Esophagus squamous epithelium (tissue), 5 donors: ENCODE measurements around the gene SLC51B. TPM values are rescaled to one million over a fixed set of nuclear protein-coding genes. Genes with fewer than 3 reads are reported as not detected.

Source experiments
- DNase-seq: peaks from one replicate; lab custom pipeline; 2025; lab: John Stamatoyannopoulos, UW
- H3K27ac ChIP-seq, 4 donors: fragments of 200-600 bp; sonication (generic); one replicate each; pipeline ENCODE4 v1.5.1; 2016 to 2019; ENCODE audit warnings: mild to moderate bottlenecking in 1 of 4
- H3K27me3 ChIP-seq, 4 donors: fragments of 200-600 bp; sonication (generic); 1 replicate in 3 of 4; 2 replicates in 1 of 4; pipeline versions ENCODE4 v1.5.1 to v1.6.0; 2017 to 2021; ENCODE audit warnings: antibody characterized with exemption in 1 of 4
- H3K36me3 ChIP-seq, 3 donors: fragments of 200-600 bp; sonication (generic); one replicate each; pipeline ENCODE4 v1.5.1; 2016 to 2019
- H3K4me1 ChIP-seq, 3 donors: fragments of 200-600 bp; sonication (generic); one replicate each; pipeline ENCODE4 v1.5.1; 2017 to 2019
- H3K4me3 ChIP-seq, 4 donors: fragments of 200-600 bp; sonication (generic); 1 replicate in 3 of 4; 2 replicates in 1 of 4; pipeline ENCODE4 v1.5.1; 2016 to 2019; ENCODE audit warnings: mild to moderate bottlenecking in 2 of 4, moderate library complexity in 1 of 4
- H3K9me3 ChIP-seq, 3 donors: fragments of 200-600 bp; sonication (generic); one replicate each; pipeline ENCODE4 v1.5.1; 2016 to 2019
- POLR2A ChIP-seq, 4 donors: fragments of 450-650 bp; IDR thresholded peaks; one replicate each; pipeline ENCODE4 v1.6.1; 2017; ENCODE audit warnings: antibody characterized with exemption in 4 of 4, mild to moderate bottlenecking in 4 of 4, moderate library complexity in 3 of 4
- WGBS, 2 donors: methylation state at CpG; one replicate each; pipeline ENCODE4 v1.1.5; 2018; 5-methylcytosine and 5-hydroxymethylcytosine counted together
- intact Hi-C: fragments of 100-400 bp; cut with DNase I; formaldehyde crosslinking; loops from one replicate; pipeline ENCODE4 v1.15.0; 2022
- total RNA-seq, 4 donors: library from RNA; depleted of rRNA; stranded (reverse); fragments of >200 nt; gene quantifications; one replicate each; pipeline ENCODE4 v1.1.0, GENCODE V29; 2016
- TF ChIP-seq, protein P1 (sequence below), 6 experiments: fragments of 450-650 bp in 4 of 6; fragments of 200-600 bp in 2 of 6; sonication (generic) in 2 of 6; IDR thresholded peaks; one replicate each; pipeline ENCODE4 v1.5.1; 2016 to 2019; ENCODE audit warnings: antibody characterized with exemption in 6 of 6, mild to moderate bottlenecking in 4 of 6, moderate library complexity in 4 of 6
- donor health status: DM: yes; HTN: yes; CAD: no.

The SLC51B gene
- total RNA-seq, 4 donors from 2014 or later, result not detected

DNA sequence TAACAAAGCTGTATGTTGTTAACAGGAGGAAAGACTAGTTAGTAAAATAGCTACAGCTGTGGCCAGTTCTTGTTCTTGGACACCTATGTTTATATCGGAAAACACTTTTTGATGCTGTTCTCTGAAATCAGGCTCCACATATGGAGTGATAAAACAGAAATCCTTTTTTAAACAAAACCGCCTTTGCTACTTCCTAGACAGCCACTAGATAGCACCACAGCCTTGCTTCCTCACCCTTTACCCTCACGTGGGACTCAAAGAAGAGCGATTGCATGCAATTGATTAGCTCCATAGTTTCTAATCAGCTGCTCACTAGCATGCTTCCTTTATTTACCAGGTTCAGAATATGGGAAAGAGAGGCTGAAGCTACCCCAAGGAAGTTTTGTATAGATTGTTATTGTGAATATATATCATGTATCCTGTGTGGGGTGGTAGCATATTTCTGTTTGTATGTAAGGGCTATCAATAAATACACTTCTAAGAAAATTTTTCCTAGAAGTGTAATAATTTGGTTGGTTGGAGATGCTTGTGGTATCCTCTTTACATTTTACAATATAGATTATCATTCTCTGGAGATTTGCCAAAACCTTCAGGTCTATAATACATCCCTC lies 11.4 kb upstream of the SLC51B start:
- H3K4me1 ChIP-seq, result peaks cover 2 to 22% (median 5%) of the 10 kb centered on the region in 3 donors
- no peak for TF ChIP-seq POLR2A (IDR thresholded peaks at IDR 0.05)
- TF ChIP-seq, protein P1, sequence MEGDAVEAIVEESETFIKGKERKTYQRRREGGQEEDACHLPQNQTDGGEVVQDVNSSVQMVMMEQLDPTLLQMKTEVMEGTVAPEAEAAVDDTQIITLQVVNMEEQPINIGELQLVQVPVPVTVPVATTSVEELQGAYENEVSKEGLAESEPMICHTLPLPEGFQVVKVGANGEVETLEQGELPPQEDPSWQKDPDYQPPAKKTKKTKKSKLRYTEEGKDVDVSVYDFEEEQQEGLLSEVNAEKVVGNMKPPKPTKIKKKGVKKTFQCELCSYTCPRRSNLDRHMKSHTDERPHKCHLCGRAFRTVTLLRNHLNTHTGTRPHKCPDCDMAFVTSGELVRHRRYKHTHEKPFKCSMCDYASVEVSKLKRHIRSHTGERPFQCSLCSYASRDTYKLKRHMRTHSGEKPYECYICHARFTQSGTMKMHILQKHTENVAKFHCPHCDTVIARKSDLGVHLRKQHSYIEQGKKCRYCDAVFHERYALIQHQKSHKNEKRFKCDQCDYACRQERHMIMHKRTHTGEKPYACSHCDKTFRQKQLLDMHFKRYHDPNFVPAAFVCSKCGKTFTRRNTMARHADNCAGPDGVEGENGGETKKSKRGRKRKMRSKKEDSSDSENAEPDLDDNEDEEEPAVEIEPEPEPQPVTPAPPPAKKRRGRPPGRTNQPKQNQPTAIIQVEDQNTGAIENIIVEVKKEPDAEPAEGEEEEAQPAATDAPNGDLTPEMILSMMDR (IDR thresholded peaks at IDR 0.05), result peak in 5 of 6 experiments; percentile 26 to 61 (median 48)
- DNase-seq, result no peak
- H3K27me3 ChIP-seq, result no peaks in the 10 kb centered on the region
- no peaks in the 10 kb centered on the region for H3K9me3 ChIP-seq
- H3K27ac ChIP-seq, result no peak overlapping the region
- no peak overlapping the region for H3K4me3 ChIP-seq
- 1 to 15% methylated on average over 4 of the region's 4 CpGs for WGBS, 2 donors
- no peaks in the 10 kb centered on the region for H3K36me3 ChIP-seq
- intact Hi-C loops, result no loop called here

DNA sequence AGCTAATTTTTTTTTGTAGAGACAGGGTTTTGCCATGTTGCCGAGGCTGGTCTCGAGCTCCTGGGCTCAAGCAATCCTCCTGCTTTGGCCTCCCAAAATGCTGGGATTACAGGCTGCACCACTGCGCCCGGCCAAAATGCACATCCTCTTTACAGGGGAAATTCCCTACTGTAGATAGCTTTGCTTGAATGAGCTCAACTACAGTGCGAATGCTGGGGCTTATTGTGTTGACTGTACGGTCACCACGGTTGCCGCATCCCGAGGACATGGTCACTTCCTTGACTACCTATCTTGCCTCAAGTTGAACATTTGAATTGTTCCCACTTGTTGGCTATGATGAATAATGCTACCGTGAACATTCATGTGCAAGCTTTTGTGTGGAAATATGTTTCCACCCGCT lies 10.5 kb upstream of the SLC51B start:
- intact Hi-C loops, result no loop called here
- H3K27ac ChIP-seq, result no peak overlapping the region
- H3K27me3 ChIP-seq, result no peaks in the 10 kb centered on the region
- TF ChIP-seq, protein P1 (IDR thresholded peaks at IDR 0.05), result no peak
- no peak for TF ChIP-seq POLR2A (IDR thresholded peaks at IDR 0.05)
- WGBS, 2 donors, result 58 to 76% methylated on average over 9 to 11 of the region's 11 CpGs
- DNase-seq, result no peak
- H3K9me3 ChIP-seq, result no peaks in the 10 kb centered on the region
- H3K36me3 ChIP-seq, result no peaks in the 10 kb centered on the region
- peaks cover 2 to 17% (median 5%) of the 10 kb centered on the region in 3 donors for H3K4me1 ChIP-seq
- no peak overlapping the region for H3K4me3 ChIP-seq

DNA sequence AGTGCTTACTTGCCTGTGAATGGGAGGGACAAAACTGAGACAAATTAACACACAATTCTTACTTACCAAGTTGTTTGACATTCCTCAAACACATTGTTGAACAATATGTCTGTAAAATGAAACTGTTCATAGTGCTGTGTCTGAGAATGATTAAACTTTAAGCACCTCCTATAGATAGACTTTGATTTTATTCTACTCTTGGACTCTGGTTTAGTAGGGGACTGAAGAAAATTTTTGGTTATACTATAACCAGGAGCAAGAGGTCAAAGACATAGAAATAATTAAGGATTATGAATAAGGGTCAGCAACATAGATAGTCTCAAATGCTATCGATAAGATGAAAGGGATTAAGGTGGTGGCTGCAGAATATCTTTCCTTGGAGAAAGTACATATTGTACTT lies 7.9 kb upstream of the SLC51B start:
- no peak overlapping the region for H3K27ac ChIP-seq
- 84 to 85% methylated on average over 1 of the region's 1 CpG for WGBS, 2 donors
- intact Hi-C loops, result no loop called here

DNA sequence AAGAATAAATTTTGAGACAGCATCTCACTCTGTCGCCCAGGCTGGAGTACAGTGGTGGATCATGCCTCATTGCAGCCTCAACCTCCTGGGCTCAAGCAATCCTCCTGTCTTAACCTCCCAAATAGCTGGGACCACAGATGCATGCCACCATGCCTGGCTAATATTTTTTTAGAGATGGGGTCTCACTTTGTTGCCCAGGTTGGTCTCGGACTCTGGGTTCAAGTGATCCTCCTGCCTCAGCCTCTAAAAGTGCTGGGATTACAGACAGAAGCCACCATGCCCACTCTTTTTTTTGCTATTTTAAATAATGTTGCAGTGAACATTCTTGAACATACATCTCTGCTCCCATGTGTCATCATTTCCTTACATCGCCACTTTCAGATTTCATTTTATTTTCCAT lies 6.8 kb upstream of the SLC51B start:
- 92 to 93% methylated on average over 3 of the region's 3 CpGs for WGBS, 2 donors
- H3K4me3 ChIP-seq, result no peak overlapping the region
- no peaks in the 10 kb centered on the region for H3K9me3 ChIP-seq
- no peaks in the 10 kb centered on the region for H3K27me3 ChIP-seq
- H3K4me1 ChIP-seq, result peaks cover under 1 to 14% (median 7%) of the 10 kb centered on the region in 3 donors
- DNase-seq, result no peak
- no peak for TF ChIP-seq POLR2A (IDR thresholded peaks at IDR 0.05)
- TF ChIP-seq, protein P1 (IDR thresholded peaks at IDR 0.05), result no peak
- intact Hi-C loops, result no loop called here
- H3K27ac ChIP-seq, result no peak overlapping the region
- H3K36me3 ChIP-seq, result no peaks in the 10 kb centered on the region

More for the DNA sequence above, 7.9 kb upstream of the SLC51B start:
- Histone ChIP-seq H3K4me1 (peaks cover 2 to 13% (median 5%) of the 10 kb centered on the region in 3 donors), H3K36me3 (no peaks in the 10 kb centered on the region), H3K4me3 (no peak overlapping the region), H3K27me3 (no peaks in the 10 kb centered on the region), H3K9me3 (no peaks in the 10 kb centered on the region)
- TF ChIP-seq, protein P1 (IDR thresholded peaks at IDR 0.05), result no peak
- TF ChIP-seq POLR2A (IDR thresholded peaks at IDR 0.05), result no peak
- no peak for DNase-seq

DNA sequence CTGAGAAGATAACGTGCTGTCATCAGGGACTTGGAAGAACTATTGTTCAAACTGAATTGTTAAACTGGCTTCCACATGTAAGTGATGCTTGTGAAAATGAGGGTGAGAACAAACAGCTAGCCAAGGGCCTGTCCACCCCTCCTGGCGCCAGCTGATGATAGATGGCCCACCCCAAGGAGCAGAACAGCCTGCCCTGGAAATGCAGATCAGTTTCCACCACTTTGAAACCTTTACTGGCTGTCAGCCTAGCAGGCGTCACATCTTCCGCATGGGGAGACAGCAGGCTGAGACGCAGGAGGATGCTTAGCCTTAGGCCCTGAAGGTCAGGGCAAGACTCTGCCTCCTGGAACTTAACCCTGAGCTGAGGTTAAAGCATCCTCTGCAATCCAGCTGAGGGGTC lies 6.4 kb upstream of the SLC51B start:
- Histone ChIP-seq H3K27ac (no peak overlapping the region), H3K4me3 (no peak overlapping the region), H3K36me3 (no peaks in the 10 kb centered on the region), H3K9me3 (no peaks in the 10 kb centered on the region), H3K27me3 (no peaks in the 10 kb centered on the region), H3K4me1 (peaks cover 0 to 14% (median 7%) of the 10 kb centered on the region in 3 donors)
- WGBS, 2 donors, result 74 to 77% methylated on average over 2 to 3 of the region's 5 CpGs
- no peak for DNase-seq
- intact Hi-C loops, result no loop called here
- no peak for TF ChIP-seq POLR2A (IDR thresholded peaks at IDR 0.05)
- TF ChIP-seq, protein P1 (IDR thresholded peaks at IDR 0.05), result no peak
